Esophagus squamous epithelium (tissue), 4 donors: ENCODE data around the gene CMC2.

Experiments
- POLR2A ChIP-seq, 4 donors: fragments of 450-650 bp; IDR thresholded peaks; one replicate each; pipeline ENCODE4 v1.6.1; 2017; ENCODE audit warnings: antibody characterized with exemption in 4 of 4, mild to moderate bottlenecking in 4 of 4, moderate library complexity in 3 of 4
- TF ChIP-seq, protein P1 (sequence below), 6 experiments: fragments of 450-650 bp in 4 of 6; fragments of 200-600 bp in 2 of 6; sonication (generic) in 2 of 6; IDR thresholded peaks; one replicate each; pipeline ENCODE4 v1.5.1; 2016 to 2019; ENCODE audit warnings: antibody characterized with exemption in 6 of 6, mild to moderate bottlenecking in 4 of 6, moderate library complexity in 4 of 6

GRCh38 chr16:81041696-81042095 lies 35.0 kb upstream of the CMC2 start:
- TF ChIP-seq, protein P1, sequence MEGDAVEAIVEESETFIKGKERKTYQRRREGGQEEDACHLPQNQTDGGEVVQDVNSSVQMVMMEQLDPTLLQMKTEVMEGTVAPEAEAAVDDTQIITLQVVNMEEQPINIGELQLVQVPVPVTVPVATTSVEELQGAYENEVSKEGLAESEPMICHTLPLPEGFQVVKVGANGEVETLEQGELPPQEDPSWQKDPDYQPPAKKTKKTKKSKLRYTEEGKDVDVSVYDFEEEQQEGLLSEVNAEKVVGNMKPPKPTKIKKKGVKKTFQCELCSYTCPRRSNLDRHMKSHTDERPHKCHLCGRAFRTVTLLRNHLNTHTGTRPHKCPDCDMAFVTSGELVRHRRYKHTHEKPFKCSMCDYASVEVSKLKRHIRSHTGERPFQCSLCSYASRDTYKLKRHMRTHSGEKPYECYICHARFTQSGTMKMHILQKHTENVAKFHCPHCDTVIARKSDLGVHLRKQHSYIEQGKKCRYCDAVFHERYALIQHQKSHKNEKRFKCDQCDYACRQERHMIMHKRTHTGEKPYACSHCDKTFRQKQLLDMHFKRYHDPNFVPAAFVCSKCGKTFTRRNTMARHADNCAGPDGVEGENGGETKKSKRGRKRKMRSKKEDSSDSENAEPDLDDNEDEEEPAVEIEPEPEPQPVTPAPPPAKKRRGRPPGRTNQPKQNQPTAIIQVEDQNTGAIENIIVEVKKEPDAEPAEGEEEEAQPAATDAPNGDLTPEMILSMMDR (IDR thresholded peaks at IDR 0.05), result no peak
- no peak for TF ChIP-seq POLR2A (IDR thresholded peaks at IDR 0.05)
